DND-41 (cell line): ENCODE data around the gene NELFE.
A peak's percentile ranks its signal among the peaks of the same experiment; 100 is the strongest.
"Not testable (repeated sequence)": the region's sequence is repeated elsewhere in the genome, so short reads cannot be mapped to it uniquely, and the experiment has no call there.

Source experiments
- ATAC-seq: fragments of 200-7000 bp; cut with Tn5 transposase; 3 replicates; pipeline ENCODE4 v1.9.1; 2021; ENCODE audit warnings: low read depth; ENCODE audit not compliant: insufficient read depth
- DNase-seq: peaks from one replicate; pipeline ENCODE4 v3.0.0-alpha.2; 2020
- H2AFZ ChIP-seq: 2 replicates; pipeline ENCODE4 v1.6.0; 2012; ENCODE audit warnings: low read depth, low read length
- H3K27ac ChIP-seq: 2 replicates; pipeline ENCODE4 v1.5.1; 2012; ENCODE audit warnings: low read length, inconsistent platforms
- H3K27me3 ChIP-seq: fragments of 200-600 bp; sonication (generic); 2 replicates; pipeline ENCODE4 v1.6.0; 2012; ENCODE audit warnings: low read length, mild to moderate bottlenecking, inconsistent platforms; ENCODE audit not compliant: insufficient read depth, poor library complexity
- H3K36me3 ChIP-seq: 2 replicates; pipeline ENCODE4 v1.5.1; 2012; ENCODE audit warnings: low read length, inconsistent platforms; ENCODE audit not compliant: insufficient read depth
- H3K4me1 ChIP-seq: 2 replicates; pipeline ENCODE4 v1.5.1; 2012; ENCODE audit warnings: mild to moderate bottlenecking, low read length; ENCODE audit not compliant: insufficient read depth
- H3K4me2 ChIP-seq: 2 replicates; pipeline ENCODE4 v1.6.0; 2012; ENCODE audit warnings: mild to moderate bottlenecking, moderate library complexity, low read length, inconsistent platforms; ENCODE audit not compliant: insufficient read depth
- H3K4me3 ChIP-seq, 2 experiments: fragments of 200-600 bp in 1 of 2; shearing (Covaris generic) in 1 of 2; 2 replicates each; pipeline ENCODE4 v1.5.1; 2012 to 2016; ENCODE audit warnings: inconsistent platforms in 2 of 2, low read length in 2 of 2, mild to moderate bottlenecking in 2 of 2, low read depth in 1 of 2, moderate library complexity in 1 of 2
- H3K79me2 ChIP-seq: 2 replicates; pipeline ENCODE4 v1.6.0; 2012; ENCODE audit warnings: low read length, inconsistent platforms; ENCODE audit not compliant: insufficient read depth
- H3K9ac ChIP-seq: 2 replicates; pipeline ENCODE4 v1.6.0; 2012; ENCODE audit warnings: low read depth, mild to moderate bottlenecking, inconsistent platforms, low read length, moderate library complexity
- H3K9me3 ChIP-seq: 2 replicates; pipeline ENCODE4 v1.5.1; 2012; ENCODE audit warnings: low read length, moderate library complexity, mild to moderate bottlenecking, inconsistent platforms; ENCODE audit not compliant: insufficient read depth, severe bottlenecking
- H4K20me1 ChIP-seq: 2 replicates; pipeline ENCODE4 v1.6.0; 2012; ENCODE audit warnings: low read length; ENCODE audit not compliant: insufficient read depth
- EZH2 ChIP-seq: IDR thresholded peaks from 3 replicates; pipeline ENCODE4 v1.6.1; 2012; ENCODE audit warnings: borderline replicate concordance, low read depth, mild to moderate bottlenecking, moderate library complexity, low read length, inconsistent platforms; ENCODE audit not compliant: severe bottlenecking
- TF ChIP-seq, protein P1 (sequence below): IDR thresholded peaks from 2 replicates; pipeline ENCODE4 v1.5.1; 2012; ENCODE audit warnings: borderline replicate concordance, low read length, moderate library complexity, mild to moderate bottlenecking; ENCODE audit not compliant: poor library complexity, severe bottlenecking; ENCODE audit errors: extremely low read depth

The NELFE gene

GRCh38 chr6:31908791-31909190 is 50.0 kb downstream of the NELFE start:
- no peaks in the 10 kb centered on the region for H3K36me3 ChIP-seq
- no peaks in the 10 kb centered on the region for H3K79me2 ChIP-seq
- no peak overlapping the region for H3K9ac ChIP-seq
- H3K4me1 ChIP-seq: no peaks in the 10 kb centered on the region
- TF ChIP-seq, protein P1, sequence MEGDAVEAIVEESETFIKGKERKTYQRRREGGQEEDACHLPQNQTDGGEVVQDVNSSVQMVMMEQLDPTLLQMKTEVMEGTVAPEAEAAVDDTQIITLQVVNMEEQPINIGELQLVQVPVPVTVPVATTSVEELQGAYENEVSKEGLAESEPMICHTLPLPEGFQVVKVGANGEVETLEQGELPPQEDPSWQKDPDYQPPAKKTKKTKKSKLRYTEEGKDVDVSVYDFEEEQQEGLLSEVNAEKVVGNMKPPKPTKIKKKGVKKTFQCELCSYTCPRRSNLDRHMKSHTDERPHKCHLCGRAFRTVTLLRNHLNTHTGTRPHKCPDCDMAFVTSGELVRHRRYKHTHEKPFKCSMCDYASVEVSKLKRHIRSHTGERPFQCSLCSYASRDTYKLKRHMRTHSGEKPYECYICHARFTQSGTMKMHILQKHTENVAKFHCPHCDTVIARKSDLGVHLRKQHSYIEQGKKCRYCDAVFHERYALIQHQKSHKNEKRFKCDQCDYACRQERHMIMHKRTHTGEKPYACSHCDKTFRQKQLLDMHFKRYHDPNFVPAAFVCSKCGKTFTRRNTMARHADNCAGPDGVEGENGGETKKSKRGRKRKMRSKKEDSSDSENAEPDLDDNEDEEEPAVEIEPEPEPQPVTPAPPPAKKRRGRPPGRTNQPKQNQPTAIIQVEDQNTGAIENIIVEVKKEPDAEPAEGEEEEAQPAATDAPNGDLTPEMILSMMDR: no peak
- TF ChIP-seq EZH2: no peak
- DNase-seq (no peak), ATAC-seq (no peak)
- H3K27me3 ChIP-seq: peaks cover 4% of the 10 kb centered on the region
- no peak overlapping the region for H3K4me3 ChIP-seq
- no peak overlapping the region for H3K27ac ChIP-seq
- no peak overlapping the region for H3K4me2 ChIP-seq
- H3K9me3 ChIP-seq: no peaks in the 10 kb centered on the region
- H2AFZ ChIP-seq: no peak overlapping the region
- no peaks in the 10 kb centered on the region for H4K20me1 ChIP-seq

- not testable (repeated sequence) for H3K4me2 ChIP-seq, H3K9ac ChIP-seq, DNase-seq, H2AFZ ChIP-seq, H3K9me3 ChIP-seq, H3K4me1 ChIP-seq, H3K27ac ChIP-seq, H3K79me2 ChIP-seq, H3K27me3 ChIP-seq, H3K36me3 ChIP-seq, ATAC-seq, H3K4me3 ChIP-seq, H4K20me1 ChIP-seq
Observed at GRCh38 chr6:31908255-31908654, 50.5 kb downstream of the NELFE start.

DNA sequence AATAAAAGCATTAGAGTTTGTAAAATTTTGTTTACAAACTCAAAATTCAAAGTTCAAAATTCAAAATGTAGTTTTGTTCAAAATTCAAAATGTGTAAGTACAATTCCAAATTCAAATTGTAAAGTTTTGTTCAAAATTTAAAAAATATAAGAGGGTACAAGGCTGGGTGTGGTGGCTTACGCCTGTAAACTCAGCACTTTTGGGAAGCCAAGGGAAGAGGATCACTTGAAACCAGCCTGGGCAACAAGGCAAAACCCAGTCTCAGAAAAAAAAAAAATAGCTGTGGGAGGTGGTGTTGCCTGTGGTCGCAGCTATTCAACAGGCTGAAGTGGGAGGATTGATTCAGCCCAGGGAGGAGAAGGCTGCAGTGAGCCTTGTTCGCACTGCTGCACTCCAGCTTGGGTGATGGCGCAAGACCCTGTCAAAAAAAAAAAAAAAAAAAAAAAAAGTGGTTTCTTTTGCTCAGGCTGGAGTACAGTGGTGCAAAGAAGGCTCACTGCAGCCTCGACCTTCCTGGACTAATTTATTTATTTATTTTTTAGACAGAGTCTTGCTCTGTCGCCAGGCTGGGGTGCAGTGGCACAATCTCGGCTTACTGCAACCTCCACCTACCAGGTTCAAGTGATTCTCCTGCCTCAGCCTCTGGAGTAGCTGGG is 51.5 kb downstream of the NELFE start:
- Histone ChIP-seq H3K9ac (no peak overlapping the region), H3K27me3 (peaks cover 4% of the 10 kb centered on the region), H3K4me3 (no peak overlapping the region), H3K4me1 (peaks cover 7% of the 10 kb centered on the region), H3K27ac (no peak overlapping the region), H3K36me3 (no peaks in the 10 kb centered on the region), H3K9me3 (no peaks in the 10 kb centered on the region), H2AFZ (no peak overlapping the region), H4K20me1 (no peaks in the 10 kb centered on the region), H3K4me2 (no peak overlapping the region), H3K79me2 (no peaks in the 10 kb centered on the region)
- no peak for TF ChIP-seq EZH2
- TF ChIP-seq, protein P1: no peak
- DNase-seq: peak; percentile 47
- peak; percentile 70 for ATAC-seq

- peaks cover 10% of the 10 kb centered on the region for H3K4me1 ChIP-seq
- H3K4me2 ChIP-seq, H3K36me3 ChIP-seq, H3K9ac ChIP-seq, H2AFZ ChIP-seq, ATAC-seq, H4K20me1 ChIP-seq, H3K9me3 ChIP-seq, H3K79me2 ChIP-seq, H3K4me3 ChIP-seq, DNase-seq, H3K27me3 ChIP-seq, H3K27ac ChIP-seq: not testable (repeated sequence)
Observed at GRCh38 chr6:31906727-31907126, 52.0 kb downstream of the NELFE start.
